Measurements from ENCODE around the gene NPPA.
A peak's percentile ranks its signal among the peaks of the same experiment; 100 is the strongest.

Gene NPPA

GRCh38 chr1:11862890-11863289 is 15.3 kb upstream of the NPPA start:
- no peak for DNase-seq (ENCODE audit: low read depth)
- H3K4me3 ChIP-seq (ENCODE audit: low read depth, low read length) = no peak overlapping the region
- TF ChIP-seq CTCF (IDR thresholded peaks at IDR 0.05; ENCODE audit: low read depth, low read length, missing control alignments) = no peak

- no peak for TF ChIP-seq CTCF (IDR thresholded peaks at IDR 0.05; ENCODE audit: low read depth, low read length, missing control alignments)
- no peak for DNase-seq (ENCODE audit: low read depth)
- no peak overlapping the region for H3K4me3 ChIP-seq (ENCODE audit: low read depth, low read length)
Observed at GRCh38 chr1:11860587-11860986, 13.0 kb upstream of the NPPA start.

GRCh38 chr1:11860083-11860482 is 12.5 kb upstream of the NPPA start:
- no peak for TF ChIP-seq CTCF (IDR thresholded peaks at IDR 0.05; ENCODE audit: low read depth, low read length, missing control alignments)
- DNase-seq (ENCODE audit: low read depth) = no peak
- no peak overlapping the region for H3K4me3 ChIP-seq (ENCODE audit: low read depth, low read length)

- peak; percentile 26 for TF ChIP-seq CTCF (IDR thresholded peaks at IDR 0.05; ENCODE audit: low read depth, low read length, missing control alignments)
- DNase-seq (ENCODE audit: low read depth) = no peak
- H3K4me3 ChIP-seq (ENCODE audit: low read depth, low read length) = no peak overlapping the region
Observed at GRCh38 chr1:11858968-11859871, 11.6 kb upstream of the NPPA start.

- DNase-seq (ENCODE audit: low read depth) = no peak
- no peak for TF ChIP-seq CTCF (IDR thresholded peaks at IDR 0.05; ENCODE audit: low read depth, low read length, missing control alignments)
- H3K4me3 ChIP-seq (ENCODE audit: low read depth, low read length) = no peak within 1 kb of the TSS
Observed at GRCh38 chr1:11858613-11858967, 11.0 kb upstream of the NPPA start, which contains the start of gene NPPB. NPPB (minus strand) TSS chr1:11858945; CDS start chr1:11858833, 112 bp downstream.

GRCh38 chr1:11858158-11858557 is 10.6 kb upstream of the NPPA start:
- DNase-seq (ENCODE audit: low read depth) = no peak
- TF ChIP-seq CTCF (IDR thresholded peaks at IDR 0.05; ENCODE audit: low read depth, low read length, missing control alignments) = no peak
- no peak overlapping the region for H3K4me3 ChIP-seq (ENCODE audit: low read depth, low read length)

All from GM12864 (cell line).